HAP-1 (cell line): Measurements from ENCODE around the gene GET4.
"Not testable (repeated sequence)": the region's sequence is repeated elsewhere in the genome, so short reads cannot be mapped to it uniquely, and the experiment has no call there.

Source experiments
- DNase-seq, 2 experiments: peaks; one replicate each; pipeline ENCODE4 v3.0.0-alpha.2; 2016 to 2020; ENCODE audit warnings: low spot score in 2 of 2
- H3K27me3 ChIP-seq: fragments of 250-450 bp; sonication (Bioruptor Pico); 2 replicates; pipeline ENCODE4 v1.5.1; 2020; ENCODE audit warnings: low read depth, mild to moderate bottlenecking, moderate library complexity
- H3K36me3 ChIP-seq: fragments of 250-450 bp; sonication (Bioruptor Pico); replicated peaks from 2 replicates; pipeline ENCODE4 v1.5.1; 2020; ENCODE audit warnings: mild to moderate bottlenecking
- H3K4me1 ChIP-seq: fragments of 250-450 bp; sonication (Bioruptor Pico); 2 replicates; pipeline ENCODE4 v1.5.1; 2020; ENCODE audit warnings: mild to moderate bottlenecking
- H3K4me3 ChIP-seq: fragments of 250-450 bp; sonication (Bioruptor Pico); 2 replicates; pipeline ENCODE4 v1.5.1; 2020; ENCODE audit warnings: mild to moderate bottlenecking, moderate library complexity
- H3K9me3 ChIP-seq: fragments of 250-450 bp; sonication (Bioruptor Pico); 2 replicates; pipeline ENCODE4 v1.5.1; 2020; ENCODE audit warnings: mild to moderate bottlenecking, moderate library complexity
- in situ Hi-C: fragments of 300-500 bp; cut with MboI; formaldehyde crosslinking; loops from 3 replicates; pipeline ENCODE4 v1.14.3; 2020; ENCODE audit warnings: low sequenced_read_pairs, inconsistent platforms, mixed read lengths

The GET4 gene

DNA sequence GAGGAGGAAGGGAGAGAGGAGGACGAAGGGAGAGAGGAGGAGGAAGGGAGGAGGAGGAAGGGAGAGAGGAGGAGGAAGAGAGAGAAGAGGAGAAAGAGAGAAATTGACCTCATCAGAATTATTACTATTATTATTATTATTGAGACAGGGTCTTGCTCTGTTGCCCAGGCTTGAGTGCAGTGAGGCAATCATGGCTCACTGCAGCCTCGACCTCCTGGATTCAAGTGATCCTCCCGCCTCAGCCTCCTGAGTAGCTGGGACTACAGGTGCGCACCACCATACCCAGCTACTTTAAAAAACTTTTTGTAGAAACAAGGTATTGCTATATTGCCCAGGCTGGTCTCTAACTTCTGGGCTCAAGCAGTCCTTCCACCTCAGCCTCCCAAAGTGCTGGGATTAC is 67.4 kb downstream of the GET4 start:
- H3K4me3 ChIP-seq, H3K27me3 ChIP-seq, H3K9me3 ChIP-seq, in situ Hi-C loops, DNase-seq, H3K4me1 ChIP-seq, H3K36me3 ChIP-seq: not testable (repeated sequence)

- Histone ChIP-seq H3K36me3 (no peaks in the 10 kb centered on the region), H3K27me3 (no peaks in the 10 kb centered on the region), H3K4me3 (no peak overlapping the region), H3K4me1 (no peaks in the 10 kb centered on the region), H3K9me3 (no peaks in the 10 kb centered on the region)
- in situ Hi-C loops, result no loop called here
- no peak for DNase-seq
These were observed 68.4 kb downstream of the GET4 start for GRCh38 chr7:944744-945143.

DNA sequence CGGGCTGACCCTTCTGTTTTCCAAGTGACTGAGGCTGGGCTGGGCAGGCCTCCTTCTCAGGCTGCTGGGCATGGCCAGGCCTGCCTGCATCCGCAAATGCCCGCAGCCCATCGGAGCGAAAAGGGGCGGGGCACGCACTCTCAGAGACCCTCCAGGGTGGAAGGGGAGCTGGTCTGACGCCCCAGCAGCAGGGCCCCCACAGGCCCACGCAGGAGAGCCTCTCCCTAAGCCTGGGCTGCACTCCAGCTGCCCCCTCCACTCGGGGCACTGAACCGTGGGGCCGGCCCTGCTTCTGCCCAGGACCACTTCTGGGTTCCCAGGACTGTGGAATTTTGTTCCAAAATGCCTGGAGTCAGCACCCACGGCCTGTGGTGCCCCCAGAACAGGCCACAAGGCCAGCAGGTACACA is 68.8 kb downstream of the GET4 start:
- Histone ChIP-seq H3K27me3 (no peaks in the 10 kb centered on the region), H3K4me3 (no peak overlapping the region), H3K9me3 (no peaks in the 10 kb centered on the region), H3K36me3 (no peaks in the 10 kb centered on the region), H3K4me1 (no peaks in the 10 kb centered on the region)
- in situ Hi-C loops, result no loop called here
- no peak for DNase-seq

- H3K9me3 ChIP-seq, result no peaks in the 10 kb centered on the region
- no peaks in the 10 kb centered on the region for H3K4me1 ChIP-seq
- no peak for DNase-seq
- in situ Hi-C loops, result no loop called here
- no peaks in the 10 kb centered on the region for H3K27me3 ChIP-seq
- no peaks in the 10 kb centered on the region for H3K36me3 ChIP-seq
- H3K4me3 ChIP-seq, result no peak overlapping the region
These were observed 69.4 kb downstream of the GET4 start for GRCh38 chr7:945556-946255.
